ENCODE measurements around the gene COL24A1.
"Not testable (repeated sequence)": the region's sequence is repeated elsewhere in the genome, so short reads cannot be mapped to it uniquely, and the experiment has no call there.

Gene COL24A1

GRCh38 chr1:85884372-85885035 lies 272.1 kb downstream of the COL24A1 start:
- DNase-seq: peak; percentile 50

GRCh38 chr1:85867189-85867588 lies 289.4 kb downstream of the COL24A1 start:
- DNase-seq: no peak

- peak; percentile 27 for DNase-seq
Measured at GRCh38 chr1:85865213-85865612, 291.4 kb downstream of the COL24A1 start.

- no peak for DNase-seq
Measured at GRCh38 chr1:85864727-85865126, 291.8 kb downstream of the COL24A1 start.

- not testable (repeated sequence) for DNase-seq
Measured at GRCh38 chr1:85863639-85864038, 292.9 kb downstream of the COL24A1 start.

GRCh38 chr1:85862456-85862855 lies 294.1 kb downstream of the COL24A1 start:
- peak; percentile 28 for DNase-seq

- DNase-seq: peak; percentile 28
Measured at GRCh38 chr1:85857991-85858390, 298.6 kb downstream of the COL24A1 start.

- DNase-seq: peak; percentile 88
Measured at GRCh38 chr1:85850238-85850637, 306.3 kb downstream of the COL24A1 start.

GRCh38 chr1:85849660-85850059 lies 306.9 kb downstream of the COL24A1 start:
- no peak for DNase-seq

- peak; percentile 42 for DNase-seq
Measured at GRCh38 chr1:85847356-85847755, 309.2 kb downstream of the COL24A1 start.

- DNase-seq: no peak
Measured at GRCh38 chr1:85846706-85847105, 309.9 kb downstream of the COL24A1 start.

GRCh38 chr1:85839459-85839858 lies 317.1 kb downstream of the COL24A1 start:
- DNase-seq: no peak

GRCh38 chr1:85838238-85838637 lies 318.3 kb downstream of the COL24A1 start:
- no peak for DNase-seq

GRCh38 chr1:85836736-85837135 lies 319.8 kb downstream of the COL24A1 start:
- DNase-seq: no peak

GRCh38 chr1:85833165-85833564 lies 323.4 kb downstream of the COL24A1 start:
- DNase-seq: not testable (repeated sequence)

GRCh38 chr1:85830837-85831236 lies 325.7 kb downstream of the COL24A1 start:
- DNase-seq: no peak

- DNase-seq: peak; percentile 23
Measured at GRCh38 chr1:85824066-85824840, 332.3 kb downstream of the COL24A1 start.

- peak; percentile 63 for DNase-seq
Measured at GRCh38 chr1:85822696-85823095, 333.9 kb downstream of the COL24A1 start.

- peak; percentile 46 for DNase-seq
Measured at GRCh38 chr1:85818371-85818770, 338.2 kb downstream of the COL24A1 start.

- no peak for DNase-seq
Measured at GRCh38 chr1:85816606-85817005, 340.0 kb downstream of the COL24A1 start.

- no peak for DNase-seq
Measured at GRCh38 chr1:85815906-85816305, 340.7 kb downstream of the COL24A1 start.

- no peak for DNase-seq
Measured at GRCh38 chr1:85806236-85806965, 350.2 kb downstream of the COL24A1 start.

GRCh38 chr1:85801520-85801919 lies 355.1 kb downstream of the COL24A1 start:
- DNase-seq: peak; percentile 49

- no peak for DNase-seq
Measured at GRCh38 chr1:85799737-85800136, 356.8 kb downstream of the COL24A1 start.
